ENCODE data around the gene ROR1.

ROR1 gene

GRCh38 chr1:64072089-64072793, 298.4 kb downstream of the ROR1 start (continued):
- no peak for TF ChIP-seq ZNF280D (tag by site-specific recombination; IDR thresholded peaks at IDR 0.05)
- 0 out of 2 replicates have a peak, but pooled peaks have one; percentile 16 for TF ChIP-seq ZBTB44 (tag by site-specific recombination; IDR thresholded peaks at IDR 0.05)
- TF ChIP-seq ZNF48 (tag by site-specific recombination; IDR thresholded peaks at IDR 0.05) = no peak
- no peak for TF ChIP-seq WT1 (tag by site-specific recombination; IDR thresholded peaks at IDR 0.05)
- TF ChIP-seq ZNF280C (tag by site-specific recombination; IDR thresholded peaks at IDR 0.05) = no peak
- TF ChIP-seq ZFP41 (tag by site-specific recombination; IDR thresholded peaks at IDR 0.05; ENCODE audit: borderline replicate concordance) = no peak
- TF ChIP-seq MYNN (tag by site-specific recombination; IDR thresholded peaks at IDR 0.05; ENCODE audit: borderline replicate concordance) = no peak
- peak; percentile 16; the same call in 1 of the 2 replicates for TF ChIP-seq FEZF1 (tag by site-specific recombination; IDR thresholded peaks at IDR 0.05)
- TF ChIP-seq ZSCAN30 (tag by site-specific recombination; IDR thresholded peaks at IDR 0.05) = no peak
- no peak for TF ChIP-seq ZNF501 (tag by site-specific recombination; IDR thresholded peaks at IDR 0.05)
- TF ChIP-seq ZNF830 (tag by site-specific recombination; IDR thresholded peaks at IDR 0.05; ENCODE audit: low read depth) = no peak
- no peak for TF ChIP-seq ZNF776 (tag by site-specific recombination; IDR thresholded peaks at IDR 0.05; ENCODE audit: borderline replicate concordance)
- no peak for TF ChIP-seq ZNF138 (tag by site-specific recombination; IDR thresholded peaks at IDR 0.05; ENCODE audit: borderline replicate concordance)
- TF ChIP-seq KLF10 (tag by site-specific recombination; IDR thresholded peaks at IDR 0.05) = no peak
- no peak for TF ChIP-seq ZNF2 (tag by site-specific recombination; IDR thresholded peaks at IDR 0.05)
- peak; percentile 97 for TF ChIP-seq ATF2 (tag by site-specific recombination; IDR thresholded peaks at IDR 0.05; ENCODE audit: low read depth)
- TF ChIP-seq ZNF623 (tag by site-specific recombination; IDR thresholded peaks at IDR 0.05) = no peak
- no peak for TF ChIP-seq ZNF366 (tag by site-specific recombination; conservative IDR thresholded peaks at IDR 0.05)

GRCh38 chr1:64073705-64074104, 299.9 kb downstream of the ROR1 start:
- no peak for TF ChIP-seq ZNF561 (tag by site-specific recombination; IDR thresholded peaks at IDR 0.05; ENCODE audit: borderline replicate concordance)
- TF ChIP-seq ZBTB48 (tag by site-specific recombination; IDR thresholded peaks at IDR 0.05) = no peak
- TF ChIP-seq ZNF521 (tag by site-specific recombination; IDR thresholded peaks at IDR 0.05) = no peak
- TF ChIP-seq ZNF677 (tag by site-specific recombination; IDR thresholded peaks at IDR 0.05) = peak; percentile 89
- no peak for TF ChIP-seq ZNF518A (tag by site-specific recombination; conservative IDR thresholded peaks at IDR 0.05; ENCODE audit: low read depth)
- Histone ChIP-seq H3K4me1 (ENCODE audit: control insufficient read depth, insufficient read depth, low read length) (peaks cover 12% of the 10 kb centered on the region; the same call in 1 of the 2 replicates), H3K27ac (ENCODE audit: extremely low read depth, low read depth, low read length) (no peak overlapping the region), H3K4me3 (ENCODE audit: low read depth, low read length) (no peak overlapping the region), H3K9me3 (ENCODE audit: control insufficient read depth, insufficient read depth, low read depth, low read length) (no peaks in the 10 kb centered on the region), H3K36me3 (ENCODE audit: control insufficient read depth in 2 of 2, insufficient read depth in 1 of 2, low read length in 2 of 2) (no peaks in the 10 kb centered on the region)
- ChIA-PET CTCF (no interaction called here), POLR2A (no interaction called here)

Data from HEK293 (cell line).